Measurements from ENCODE around the gene SKIC8.

The SKIC8 gene

GRCh38 chr15:78239811-78240210 is 59.6 kb downstream of the SKIC8 start:
- no peaks in the 10 kb centered on the region for H3K4me1 ChIP-seq (ENCODE audit: low read depth, poor library complexity, severe bottlenecking)
- no peaks in the 10 kb centered on the region for H3K36me3 ChIP-seq (ENCODE audit: insufficient read depth)
- H3K9ac ChIP-seq, result no peak overlapping the region
- H4K20me1 ChIP-seq (ENCODE audit: insufficient read depth), result no peaks in the 10 kb centered on the region
- H3K27me3 ChIP-seq (ENCODE audit: insufficient read depth, low read depth), result peaks cover 3% of the 10 kb centered on the region; the same call in 1 of the 2 replicates
- H3K4me3 ChIP-seq (IDR thresholded peaks at IDR 0.05; ENCODE audit: insufficient read depth, low read depth, low read length), result no peak overlapping the region
- no peak for TF ChIP-seq CTCF (conservative IDR thresholded peaks at IDR 0.05; ENCODE audit: low read depth, low read length)
- H3K27ac ChIP-seq, result no peak overlapping the region
- no peak overlapping the region for H3K4me2 ChIP-seq
- H2AFZ ChIP-seq (ENCODE audit: low read depth), result no peak overlapping the region
- no peaks in the 10 kb centered on the region for H3K79me2 ChIP-seq (ENCODE audit: insufficient read depth, low read depth)

- TF ChIP-seq CTCF (conservative IDR thresholded peaks at IDR 0.05; ENCODE audit: low read depth, low read length), result no peak
- Histone ChIP-seq H2AFZ (ENCODE audit: low read depth) (no peak overlapping the region), H3K9ac (no peak overlapping the region), H3K4me2 (no peak overlapping the region), H3K36me3 (ENCODE audit: insufficient read depth) (no peaks in the 10 kb centered on the region), H3K27me3 (ENCODE audit: insufficient read depth, low read depth) (peaks cover 3% of the 10 kb centered on the region; the same call in 1 of the 2 replicates), H3K27ac (no peak overlapping the region), H3K4me3 (IDR thresholded peaks at IDR 0.05; ENCODE audit: insufficient read depth, low read depth, low read length) (no peak overlapping the region), H3K79me2 (ENCODE audit: insufficient read depth, low read depth) (no peaks in the 10 kb centered on the region), H3K4me1 (ENCODE audit: low read depth, poor library complexity, severe bottlenecking) (no peaks in the 10 kb centered on the region), H4K20me1 (ENCODE audit: insufficient read depth) (no peaks in the 10 kb centered on the region)
Measured at GRCh38 chr15:78237146-78237545, 62.3 kb downstream of the SKIC8 start.

- Histone ChIP-seq H2AFZ (ENCODE audit: low read depth) (no peak overlapping the region), H3K4me2 (no peak overlapping the region), H3K9ac (no peak overlapping the region), H3K4me1 (ENCODE audit: low read depth, poor library complexity, severe bottlenecking) (no peaks in the 10 kb centered on the region), H3K36me3 (ENCODE audit: insufficient read depth) (no peaks in the 10 kb centered on the region), H3K4me3 (IDR thresholded peaks at IDR 0.05; ENCODE audit: insufficient read depth, low read depth, low read length) (no peak overlapping the region), H4K20me1 (ENCODE audit: insufficient read depth) (no peaks in the 10 kb centered on the region), H3K27ac (no peak overlapping the region), H3K79me2 (ENCODE audit: insufficient read depth, low read depth) (no peaks in the 10 kb centered on the region), H3K27me3 (ENCODE audit: insufficient read depth, low read depth) (peaks cover 3% of the 10 kb centered on the region; the same call in 1 of the 2 replicates)
- TF ChIP-seq CTCF (conservative IDR thresholded peaks at IDR 0.05; ENCODE audit: low read depth, low read length), result no peak
Measured at GRCh38 chr15:78236491-78236890, 62.9 kb downstream of the SKIC8 start.

GRCh38 chr15:78234515-78235040 is 64.8 kb downstream of the SKIC8 start, which contains the start of gene ACSBG1:
Gene ACSBG1 (minus strand): TSS chr15:78234565. CDS start chr15:78234501, 64 bp downstream.
- H3K79me2 ChIP-seq (ENCODE audit: insufficient read depth, low read depth), result no peaks in the 10 kb centered on the region
- H3K36me3 ChIP-seq (ENCODE audit: insufficient read depth), result no peaks in the 10 kb centered on the region
- no peaks in the 10 kb centered on the region for H4K20me1 ChIP-seq (ENCODE audit: insufficient read depth)
- H3K27me3 ChIP-seq (ENCODE audit: insufficient read depth, low read depth), result peaks cover 3% of the 10 kb centered on the region; the same call in 1 of the 2 replicates
- no peak for TF ChIP-seq CTCF (conservative IDR thresholded peaks at IDR 0.05; ENCODE audit: low read depth, low read length)
- no peak within 1 kb of the TSS for H3K4me2 ChIP-seq
- no peak within 1 kb of the TSS for H3K4me3 ChIP-seq (IDR thresholded peaks at IDR 0.05; ENCODE audit: insufficient read depth, low read depth, low read length)
- no peaks in the 10 kb centered on the region for H3K4me1 ChIP-seq (ENCODE audit: low read depth, poor library complexity, severe bottlenecking)
- H3K9ac ChIP-seq, result no peak within 1 kb of the TSS
- H2AFZ ChIP-seq (ENCODE audit: low read depth), result no peak within 1 kb of the TSS
- H3K27ac ChIP-seq, result no peak within 1 kb of the TSS

Measured in KMS-11 (cell line).